BE2C (cell line): Measurements from ENCODE around the gene ADGRD2.

Source experiments
- DNase-seq: peaks from one replicate; pipeline ENCODE4 v3.0.0-alpha.2; 2020
- H3K27me3 ChIP-seq: fragments of 250-450 bp; sonication (Bioruptor Pico); 2 replicates; pipeline ENCODE4 v1.5.1; 2020; ENCODE audit warnings: mild to moderate bottlenecking
- H3K36me3 ChIP-seq: fragments of 250-450 bp; sonication (Bioruptor Pico); 2 replicates; pipeline ENCODE4 v1.5.1; 2020; ENCODE audit warnings: mild to moderate bottlenecking
- H3K4me1 ChIP-seq: fragments of 250-450 bp; sonication (Bioruptor Pico); 2 replicates; pipeline ENCODE4 v1.5.1; 2020
- H3K4me3 ChIP-seq: 2 replicates; pipeline ENCODE4 v1.5.1; 2011; ENCODE audit warnings: low read depth, low read length
- H3K9me3 ChIP-seq: fragments of 250-450 bp; sonication (Bioruptor Pico); 2 replicates; pipeline ENCODE4 v1.5.1; 2020
- TF ChIP-seq, protein P1 (sequence below): IDR thresholded peaks from 2 replicates; pipeline ENCODE4 v1.5.1; 2012; ENCODE audit warnings: mild to moderate bottlenecking, low read depth, low read length

The ADGRD2 gene

GRCh38 chr9:124514125-124514524 lies 63.9 kb downstream of the ADGRD2 start:
- Histone ChIP-seq H3K9me3 (no peaks in the 10 kb centered on the region), H3K4me1 (peaks cover 7% of the 10 kb centered on the region; the same call in 1 of the 2 replicates), H3K27me3 (no peaks in the 10 kb centered on the region), H3K36me3 (no peaks in the 10 kb centered on the region), H3K4me3 (no peak overlapping the region)
- TF ChIP-seq, protein P1, sequence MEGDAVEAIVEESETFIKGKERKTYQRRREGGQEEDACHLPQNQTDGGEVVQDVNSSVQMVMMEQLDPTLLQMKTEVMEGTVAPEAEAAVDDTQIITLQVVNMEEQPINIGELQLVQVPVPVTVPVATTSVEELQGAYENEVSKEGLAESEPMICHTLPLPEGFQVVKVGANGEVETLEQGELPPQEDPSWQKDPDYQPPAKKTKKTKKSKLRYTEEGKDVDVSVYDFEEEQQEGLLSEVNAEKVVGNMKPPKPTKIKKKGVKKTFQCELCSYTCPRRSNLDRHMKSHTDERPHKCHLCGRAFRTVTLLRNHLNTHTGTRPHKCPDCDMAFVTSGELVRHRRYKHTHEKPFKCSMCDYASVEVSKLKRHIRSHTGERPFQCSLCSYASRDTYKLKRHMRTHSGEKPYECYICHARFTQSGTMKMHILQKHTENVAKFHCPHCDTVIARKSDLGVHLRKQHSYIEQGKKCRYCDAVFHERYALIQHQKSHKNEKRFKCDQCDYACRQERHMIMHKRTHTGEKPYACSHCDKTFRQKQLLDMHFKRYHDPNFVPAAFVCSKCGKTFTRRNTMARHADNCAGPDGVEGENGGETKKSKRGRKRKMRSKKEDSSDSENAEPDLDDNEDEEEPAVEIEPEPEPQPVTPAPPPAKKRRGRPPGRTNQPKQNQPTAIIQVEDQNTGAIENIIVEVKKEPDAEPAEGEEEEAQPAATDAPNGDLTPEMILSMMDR = no peak
- no peak for DNase-seq

DNA sequence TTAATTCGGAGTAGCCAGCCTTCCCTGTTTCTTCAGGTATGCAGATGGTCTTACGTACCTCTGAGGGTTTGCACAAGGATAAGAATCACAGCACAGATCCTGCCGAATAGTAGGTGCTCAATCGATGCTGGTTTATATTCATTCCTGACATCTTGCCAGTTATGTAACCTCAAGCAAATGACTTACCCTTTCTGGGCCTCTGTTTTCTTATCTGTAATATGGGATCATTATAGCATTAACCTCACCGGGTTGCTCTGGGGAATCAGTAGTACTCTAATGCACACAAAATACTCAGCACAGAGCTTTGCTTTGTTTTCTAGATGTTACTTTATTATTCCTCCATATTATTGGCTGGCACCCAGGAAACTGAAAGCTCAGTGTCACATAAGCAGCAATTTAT lies 64.6 kb downstream of the ADGRD2 start:
- Histone ChIP-seq H3K4me1 (peaks cover 7% of the 10 kb centered on the region; the same call in 1 of the 2 replicates), H3K9me3 (no peaks in the 10 kb centered on the region), H3K36me3 (no peaks in the 10 kb centered on the region), H3K4me3 (no peak overlapping the region), H3K27me3 (no peaks in the 10 kb centered on the region)
- TF ChIP-seq, protein P1 = no peak
- DNase-seq = no peak

- Histone ChIP-seq H3K4me3 (no peak overlapping the region), H3K9me3 (no peaks in the 10 kb centered on the region), H3K36me3 (no peaks in the 10 kb centered on the region), H3K4me1 (no peaks in the 10 kb centered on the region), H3K27me3 (no peaks in the 10 kb centered on the region)
- TF ChIP-seq, protein P1 = no peak
- no peak for DNase-seq
Measured at GRCh38 chr9:124517600-124517999, 67.3 kb downstream of the ADGRD2 start.

GRCh38 chr9:124518116-124518515 lies 67.9 kb downstream of the ADGRD2 start:
- DNase-seq = no peak
- TF ChIP-seq, protein P1 = no peak
- no peaks in the 10 kb centered on the region for H3K36me3 ChIP-seq
- H3K9me3 ChIP-seq = no peaks in the 10 kb centered on the region
- no peaks in the 10 kb centered on the region for H3K27me3 ChIP-seq
- no peak overlapping the region for H3K4me3 ChIP-seq
- H3K4me1 ChIP-seq = no peaks in the 10 kb centered on the region

- Histone ChIP-seq H3K27me3 (no peaks in the 10 kb centered on the region), H3K4me3 (no peak overlapping the region), H3K9me3 (no peaks in the 10 kb centered on the region), H3K4me1 (no peaks in the 10 kb centered on the region), H3K36me3 (no peaks in the 10 kb centered on the region)
- TF ChIP-seq, protein P1 = no peak
- DNase-seq = no peak
Measured at GRCh38 chr9:124520206-124520596, 70.0 kb downstream of the ADGRD2 start.

GRCh38 chr9:124521142-124521541 lies 70.9 kb downstream of the ADGRD2 start:
- H3K4me3 ChIP-seq = no peak overlapping the region
- DNase-seq = no peak
- no peaks in the 10 kb centered on the region for H3K9me3 ChIP-seq
- H3K27me3 ChIP-seq = no peaks in the 10 kb centered on the region
- TF ChIP-seq, protein P1 = no peak
- no peaks in the 10 kb centered on the region for H3K4me1 ChIP-seq
- no peaks in the 10 kb centered on the region for H3K36me3 ChIP-seq
